Fibroblast of mammary gland (primary cell): Measurements from ENCODE around the gene HOXD9.

Experiments used
- DNase-seq: peaks from one replicate; pipeline ENCODE4 v3.0.0-alpha.2; 2010; ENCODE audit warnings: low read depth
- H3K4me3 ChIP-seq: 2 replicates; pipeline ENCODE4 v1.5.1; 2011; ENCODE audit warnings: low read depth, mild to moderate bottlenecking, low read length, moderate library complexity; ENCODE audit not compliant: control insufficient read depth
- TF ChIP-seq, protein P1 (sequence below): conservative IDR thresholded peaks from 2 replicates; pipeline ENCODE4 v1.5.1; 2011; ENCODE audit warnings: low read depth, low read length, inconsistent platforms; ENCODE audit not compliant: control insufficient read depth, insufficient read depth

Gene HOXD9

GRCh38 chr2:176142281-176142680, 19.8 kb downstream of the HOXD9 start:
- H3K4me3 ChIP-seq, result no peak overlapping the region
- TF ChIP-seq, protein P1, sequence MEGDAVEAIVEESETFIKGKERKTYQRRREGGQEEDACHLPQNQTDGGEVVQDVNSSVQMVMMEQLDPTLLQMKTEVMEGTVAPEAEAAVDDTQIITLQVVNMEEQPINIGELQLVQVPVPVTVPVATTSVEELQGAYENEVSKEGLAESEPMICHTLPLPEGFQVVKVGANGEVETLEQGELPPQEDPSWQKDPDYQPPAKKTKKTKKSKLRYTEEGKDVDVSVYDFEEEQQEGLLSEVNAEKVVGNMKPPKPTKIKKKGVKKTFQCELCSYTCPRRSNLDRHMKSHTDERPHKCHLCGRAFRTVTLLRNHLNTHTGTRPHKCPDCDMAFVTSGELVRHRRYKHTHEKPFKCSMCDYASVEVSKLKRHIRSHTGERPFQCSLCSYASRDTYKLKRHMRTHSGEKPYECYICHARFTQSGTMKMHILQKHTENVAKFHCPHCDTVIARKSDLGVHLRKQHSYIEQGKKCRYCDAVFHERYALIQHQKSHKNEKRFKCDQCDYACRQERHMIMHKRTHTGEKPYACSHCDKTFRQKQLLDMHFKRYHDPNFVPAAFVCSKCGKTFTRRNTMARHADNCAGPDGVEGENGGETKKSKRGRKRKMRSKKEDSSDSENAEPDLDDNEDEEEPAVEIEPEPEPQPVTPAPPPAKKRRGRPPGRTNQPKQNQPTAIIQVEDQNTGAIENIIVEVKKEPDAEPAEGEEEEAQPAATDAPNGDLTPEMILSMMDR, result no peak
- DNase-seq, result no peak

GRCh38 chr2:176145085-176145969, 22.8 kb downstream of the HOXD9 start:
- no peak overlapping the region for H3K4me3 ChIP-seq
- no peak for DNase-seq
- TF ChIP-seq, protein P1, result no peak

GRCh38 chr2:176146101-176146500, 23.6 kb downstream of the HOXD9 start:
- no peak for DNase-seq
- TF ChIP-seq, protein P1, result no peak

DNA sequence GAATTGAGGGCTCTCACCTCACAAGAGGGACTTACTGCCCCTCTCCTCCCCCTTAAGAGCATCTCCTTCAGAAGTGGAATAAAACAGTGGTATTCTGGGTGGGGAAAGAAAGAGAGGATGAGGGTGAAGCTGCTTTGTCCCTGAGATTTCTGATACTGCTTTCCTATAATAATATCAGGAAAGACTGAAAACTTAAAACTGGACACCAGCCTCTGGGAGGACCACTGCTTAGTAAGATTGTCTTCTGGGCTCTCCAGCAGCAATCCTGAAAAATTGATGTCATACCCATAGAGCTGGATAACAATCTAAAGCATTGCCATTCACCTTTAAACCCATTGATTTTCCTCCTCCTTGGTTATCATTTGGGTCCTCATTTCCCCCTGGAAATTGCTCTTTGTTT, 24.1 kb downstream of the HOXD9 start:
- TF ChIP-seq, protein P1, result no peak
- DNase-seq, result no peak
- H3K4me3 ChIP-seq, result no peak overlapping the region

More at GRCh38 chr2:176146101-176146500, 23.6 kb downstream of the HOXD9 start:
- no peak overlapping the region for H3K4me3 ChIP-seq

DNA sequence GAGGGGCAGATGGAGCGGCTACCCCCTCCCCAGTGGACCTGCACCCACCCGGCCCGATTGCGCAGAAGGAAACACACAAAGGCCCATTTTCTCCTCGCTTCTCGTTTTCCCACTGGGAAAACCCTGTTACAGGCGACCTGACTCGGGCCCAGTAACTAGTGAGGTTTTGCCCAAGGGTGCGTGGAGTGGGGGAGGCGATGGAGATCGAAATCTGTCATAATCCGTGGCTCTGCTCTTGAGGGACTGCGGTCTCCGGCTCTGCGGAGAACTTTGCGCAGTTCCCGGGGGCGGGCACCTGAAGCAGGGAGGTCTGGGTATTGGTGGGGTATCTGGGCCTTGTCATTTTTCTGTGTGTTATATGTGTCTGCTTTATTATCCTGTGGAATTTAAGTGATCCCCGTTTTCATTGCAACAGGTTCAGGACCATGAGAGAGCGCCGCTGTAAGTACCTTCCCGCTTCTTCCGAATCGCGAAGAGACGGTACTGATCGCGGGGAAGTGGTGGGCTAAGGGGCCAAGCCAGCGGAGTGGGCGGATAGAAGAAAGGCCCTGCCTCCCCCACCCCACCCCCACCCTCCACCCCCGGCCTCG, 24.8 kb downstream of the HOXD9 start:
- no peak for DNase-seq
- H3K4me3 ChIP-seq, result no peak overlapping the region
- TF ChIP-seq, protein P1, result no peak

DNA sequence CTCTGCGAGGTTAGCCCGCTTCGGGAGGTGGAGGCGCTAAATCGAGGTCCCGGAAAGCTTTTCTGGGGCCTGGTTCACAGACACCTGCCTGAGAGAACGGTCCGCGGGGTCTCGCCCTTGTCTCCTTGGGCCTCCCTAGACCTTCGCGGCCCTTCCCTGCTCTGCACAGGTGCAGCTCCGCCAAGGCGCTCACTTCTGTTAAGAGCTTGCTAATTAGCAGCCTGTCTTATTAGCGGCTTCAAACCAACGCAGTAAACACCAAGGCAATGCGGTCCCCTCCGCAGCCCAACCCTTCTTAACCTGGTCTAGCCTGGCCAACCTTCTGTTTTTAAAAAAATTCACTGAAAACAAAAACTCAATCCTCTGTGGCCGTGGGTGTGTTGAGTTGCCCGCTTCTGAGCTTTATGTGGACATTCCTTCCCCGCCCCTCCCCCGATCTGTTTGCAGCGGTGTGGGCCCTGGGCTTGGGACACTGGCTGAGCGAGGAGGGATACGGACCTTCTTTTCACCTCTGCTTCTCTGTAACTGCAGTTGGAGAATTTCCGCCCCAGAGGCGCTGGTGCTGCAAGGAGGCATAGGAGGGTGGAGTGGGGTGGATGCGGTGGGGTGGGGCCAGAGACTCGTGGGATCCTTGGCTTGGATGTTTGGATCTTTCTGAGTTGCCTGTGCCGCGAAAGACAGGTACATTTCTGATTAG, 25.4 kb downstream of the HOXD9 start:
- no peak for DNase-seq
- no peak overlapping the region for H3K4me3 ChIP-seq
- TF ChIP-seq, protein P1, result no peak
